A549 (cell line): ENCODE measurements around the gene CARD11. TPM values are rescaled to one million over a fixed set of nuclear protein-coding genes. Genes with fewer than 3 reads are reported as not detected.

Experiments
- ATAC-seq, 2 experiments: fragments of 200-7000 bp in 1 of 2; fragments of >200 bp in 1 of 2; cut with Nextera tagmentation in 1 of 2; cut with Tn5 transposase in 1 of 2; 3 replicates each; pipeline versions ENCODE4 v1.8.0 to v1.9.1; 2018 to 2020; ENCODE audit warnings: mild to moderate bottlenecking in 1 of 2, moderate library complexity in 1 of 2
- CTCF ChIA-PET: fragments of 300-600 bp; sonication (Branson Sonifier 250); formaldehyde crosslinking; extraction: SDS; loops from one replicate; lab custom pipeline; 2021; ENCODE audit warnings: antibody characterized with exemption, inconsistent platforms; lab: Yijun Ruan, JAX
- POLR2A ChIA-PET: fragments of 350-600 bp; formaldehyde crosslinking; extraction: SDS; loops from one replicate; lab custom pipeline; 2021; ENCODE audit warnings: antibody characterized with exemption, inconsistent platforms; lab: Yijun Ruan, JAX
- DNase-seq, 2 experiments: peaks; one replicate each; pipeline versions ENCODE4 v3.0.0 to v3.0.0-alpha.2; 2011 to 2016; ENCODE audit warnings: low read depth in 1 of 2, low spot score in 1 of 2
- FAIRE-seq: peaks from 2 replicates; lab custom pipeline; 2011; peaks lifted over from hg19 to GRCh38; lab: Jason Lieb, UNC
- H3K27ac ChIP-seq, 2 experiments: fragments of >200 bp; sonication (Bioruptor Twin); formaldehyde crosslinking; 3 replicates each; pipeline ENCODE4 v1.5.1; 2016 to 2017
- H3K4me1 ChIP-seq: fragments of >200 bp; sonication (Bioruptor Twin); formaldehyde crosslinking; 3 replicates; pipeline ENCODE4 v1.6.1; 2016
- H3K4me2 ChIP-seq: fragments of >200 bp; sonication (Bioruptor Twin); formaldehyde crosslinking; 3 replicates; pipeline ENCODE4 v1.6.1; 2016
- H3K4me3 ChIP-seq: fragments of >200 bp; sonication (Bioruptor Twin); formaldehyde crosslinking; 3 replicates; pipeline ENCODE4 v1.5.1; 2016
- H3K9me3 ChIP-seq: fragments of >200 bp; sonication (Bioruptor Twin); formaldehyde crosslinking; 3 replicates; pipeline ENCODE4 v1.6.1; 2016
- BHLHE40 ChIP-seq: IDR thresholded peaks from 2 replicates; pipeline ENCODE4 v1.6.1; 2012; ENCODE audit warnings: low read depth, low read length, inconsistent platforms
- CHD2 ChIP-seq: fragments of 150-350 bp; IDR thresholded peaks from 2 replicates; pipeline ENCODE4 v1.6.1; 2014; ENCODE audit warnings: low read length; ENCODE audit not compliant: partially characterized antibody
- CHD4 ChIP-seq: fragments of 200-600 bp; sonication (generic); IDR thresholded peaks from 2 replicates; pipeline ENCODE4 v1.6.1; 2016; ENCODE audit warnings: antibody characterized with exemption, mild to moderate bottlenecking, borderline replicate concordance
- CTCF ChIP-seq: fragments of >200 bp; sonication (Bioruptor Twin); formaldehyde crosslinking; IDR thresholded peaks from 3 replicates; pipeline ENCODE4 v1.5.1; 2016
- EP300 ChIP-seq, 2 experiments: fragments of >200 bp; sonication (Bioruptor Twin); formaldehyde crosslinking; IDR thresholded peaks; 2 replicates in 1 of 2; 3 replicates in 1 of 2; pipeline ENCODE4 v1.6.1; 2016 to 2017
- HES2 ChIP-seq: fragments of >200 bp; sonication (Bioruptor Twin); formaldehyde crosslinking; IDR thresholded peaks from 2 replicates; pipeline ENCODE4 v1.6.1; 2016
- HMGXB4 ChIP-seq: fragments of 250-450 bp; sonication (Bioruptor Pico); IDR thresholded peaks from 2 replicates; pipeline ENCODE4 v1.5.0; 2021; ENCODE audit warnings: mild to moderate bottlenecking, moderate library complexity, borderline replicate concordance
- HOXA7 ChIP-seq: fragments of 250-450 bp; sonication (Bioruptor Pico); IDR thresholded peaks from 2 replicates; pipeline ENCODE4 v1.5.0; 2020; ENCODE audit warnings: mild to moderate bottlenecking, moderate library complexity
- KDM1A ChIP-seq: fragments of 200-600 bp; sonication (generic); IDR thresholded peaks from 2 replicates; pipeline ENCODE4 v1.6.1; 2016; ENCODE audit warnings: low read depth, mild to moderate bottlenecking
- NFE2L2 ChIP-seq: fragments of 150-350 bp; conservative IDR thresholded peaks from 2 replicates; pipeline ENCODE4 v1.6.1; 2014; ENCODE audit warnings: low read length
- NPAS2 ChIP-seq: fragments of 250-450 bp; sonication (Bioruptor Pico); IDR thresholded peaks from 2 replicates; pipeline ENCODE4 v1.8.0; 2022; ENCODE audit warnings: mild to moderate bottlenecking, moderate library complexity, borderline replicate concordance
- NR3C1 ChIP-seq: fragments of >200 bp; sonication (Bioruptor Twin); formaldehyde crosslinking; IDR thresholded peaks from 3 replicates; pipeline ENCODE4 v1.6.1; 2017
- POLR2A ChIP-seq: IDR thresholded peaks from 2 replicates; pipeline ENCODE4 v1.6.1; 2012; ENCODE audit warnings: mild to moderate bottlenecking, low read length
- RCOR1 ChIP-seq: fragments of 150-350 bp; IDR thresholded peaks from 2 replicates; pipeline ENCODE4 v1.6.1; 2014; ENCODE audit warnings: antibody characterized with exemption, low read length, low read depth
- RNF2 ChIP-seq: fragments of 200-600 bp; sonication (generic); IDR thresholded peaks from 2 replicates; pipeline ENCODE4 v1.6.1; 2016; ENCODE audit warnings: low read depth, mild to moderate bottlenecking, antibody characterized with exemption, moderate library complexity, borderline replicate concordance
- TP53 ChIP-seq: fragments of 250-450 bp; sonication (Bioruptor Pico); IDR thresholded peaks from 2 replicates; pipeline ENCODE4 v1.5.0; 2021; ENCODE audit warnings: mild to moderate bottlenecking, moderate library complexity
- ZFP36 ChIP-seq: fragments of 450-650 bp; IDR thresholded peaks from 2 replicates; pipeline ENCODE4 v1.6.1; 2014; ENCODE audit warnings: borderline replicate concordance; ENCODE audit not compliant: partially characterized antibody
- ZNF302 ChIP-seq: fragments of 250-450 bp; sonication (Bioruptor Pico); IDR thresholded peaks from 2 replicates; pipeline ENCODE4 v1.9.0; 2021; ENCODE audit warnings: inconsistent platforms, mild to moderate bottlenecking, moderate library complexity
- WGBS: methylation state at CpG from one replicate; pipeline ENCODE4 v1.1.6; 2017; ENCODE audit errors: missing lambda C conversion rate; 5-methylcytosine and 5-hydroxymethylcytosine counted together
- polyA plus RNA-seq, 4 experiments: library from polyadenylated mRNA; depleted of rRNA in 3 of 4; stranded (reverse); fragments of >200 nt; fragmentation: RNase III in 1 of 4; extraction: RNeasy Plus Mini Kit Qiagen cat#74134 plus additional on column Dnase treatment in 1 of 4; gene quantifications; 2 replicates in 3 of 4; 3 replicates in 1 of 4; pipeline ENCODE4 v1.2.3, GENCODE V29; 2011 to 2017
- TF ChIP-seq, protein P1 (sequence below): fragments of >200 bp; sonication (Bioruptor Twin); formaldehyde crosslinking; IDR thresholded peaks from 3 replicates; pipeline ENCODE4 v1.6.1; 2016
- TF ChIP-seq, protein P2 (sequence below): fragments of 250-450 bp; sonication (Bioruptor Pico); IDR thresholded peaks from 2 replicates; pipeline ENCODE4 v1.5.0; 2020; ENCODE audit warnings: low read depth, mild to moderate bottlenecking, moderate library complexity

Gene CARD11
- polyA plus RNA-seq, 2 of the 4 experiments (the other 2 are of a cell fraction) = 0.48 to 1.1 TPM

DNA sequence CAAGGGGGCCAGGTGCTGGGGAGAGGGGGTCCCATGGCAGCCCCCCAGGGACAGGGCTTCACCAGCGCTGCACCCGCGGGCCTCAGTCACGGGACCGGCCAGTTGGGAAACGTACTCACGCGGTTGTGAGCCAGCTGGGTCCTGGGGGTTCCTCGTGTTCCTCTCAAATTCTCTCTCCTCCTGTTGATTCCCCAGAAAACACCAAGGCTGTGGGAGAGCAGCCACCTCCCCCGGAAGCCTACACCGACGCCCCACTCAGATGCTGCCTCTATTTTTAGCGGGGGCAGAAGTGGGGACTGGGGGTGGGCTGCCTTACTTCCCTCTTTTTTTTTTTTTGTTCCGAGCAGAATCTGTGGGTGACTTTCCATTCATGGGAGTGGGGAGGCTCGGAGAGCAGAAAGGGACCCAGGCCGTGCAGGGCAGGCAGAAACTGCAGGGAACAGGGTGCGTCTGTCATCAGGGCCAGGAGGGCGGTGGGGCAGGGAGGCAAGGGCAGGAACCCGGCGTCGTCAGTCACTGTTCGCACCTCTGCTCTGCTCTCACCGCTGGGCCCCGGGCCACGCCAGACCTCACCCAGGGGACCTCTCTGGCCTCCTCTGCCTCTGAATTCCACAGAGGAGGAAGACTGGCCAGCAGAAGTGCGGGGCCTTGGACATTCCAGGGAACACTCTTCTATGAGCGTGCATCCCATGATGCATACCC lies 63.1 kb downstream of the CARD11 start:
- H3K9me3 ChIP-seq = no peaks in the 10 kb centered on the region
- no peak overlapping the region for H3K27ac ChIP-seq
- CTCF ChIA-PET = no interaction called here
- FAIRE-seq (no peak), ATAC-seq (no peak), DNase-seq (no peak)
- H3K4me2 ChIP-seq = no peak overlapping the region
- WGBS = 80% methylated on average over 27 of the region's 27 CpGs
- no peak for TF ChIP-seq HES2
- TF ChIP-seq CHD2 = no peak
- TF ChIP-seq HOXA7 = no peak
- TF ChIP-seq NFE2L2 = no peak
- TF ChIP-seq CTCF = no peak
- no peak for TF ChIP-seq BHLHE40
- no peak for TF ChIP-seq NPAS2 (CRISPR knock-in tag)
- TF ChIP-seq RNF2 = no peak
- no peak overlapping the region for H3K4me3 ChIP-seq
- POLR2A ChIA-PET = no interaction called here
- no peaks in the 10 kb centered on the region for H3K4me1 ChIP-seq

DNA sequence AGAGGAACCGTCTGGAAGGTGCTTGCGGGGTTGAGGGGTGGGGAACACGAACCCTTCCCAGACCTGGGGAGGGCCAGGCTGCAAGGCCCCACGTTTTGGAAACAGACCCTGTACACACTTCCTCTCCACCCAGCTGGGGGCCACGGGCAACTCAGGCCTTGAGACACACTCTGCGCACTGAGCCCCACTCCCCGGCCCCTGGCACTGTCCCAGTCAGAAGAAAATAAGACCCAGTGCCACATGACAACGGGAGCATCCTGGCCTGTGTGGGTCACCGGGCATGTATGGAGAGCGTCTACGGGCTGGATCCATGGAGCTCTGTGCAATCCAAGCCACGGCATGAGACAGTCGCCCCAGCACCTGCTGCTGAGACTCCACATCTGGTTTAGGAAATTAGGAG lies 63.7 kb downstream of the CARD11 start:
- no peak for DNase-seq
- TF ChIP-seq, protein P1, sequence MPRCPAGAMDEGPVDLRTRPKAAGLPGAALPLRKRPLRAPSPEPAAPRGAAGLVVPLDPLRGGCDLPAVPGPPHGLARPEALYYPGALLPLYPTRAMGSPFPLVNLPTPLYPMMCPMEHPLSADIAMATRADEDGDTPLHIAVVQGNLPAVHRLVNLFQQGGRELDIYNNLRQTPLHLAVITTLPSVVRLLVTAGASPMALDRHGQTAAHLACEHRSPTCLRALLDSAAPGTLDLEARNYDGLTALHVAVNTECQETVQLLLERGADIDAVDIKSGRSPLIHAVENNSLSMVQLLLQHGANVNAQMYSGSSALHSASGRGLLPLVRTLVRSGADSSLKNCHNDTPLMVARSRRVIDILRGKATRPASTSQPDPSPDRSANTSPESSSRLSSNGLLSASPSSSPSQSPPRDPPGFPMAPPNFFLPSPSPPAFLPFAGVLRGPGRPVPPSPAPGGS = no peak
- no peak for TF ChIP-seq EP300 (IDR thresholded peaks at IDR 0.05)
- no peak for TF ChIP-seq NR3C1
- TF ChIP-seq, all 56 proteins: peak for 0
- no peaks in the 10 kb centered on the region for H3K9me3 ChIP-seq
- no peak overlapping the region for H3K4me3 ChIP-seq
- ATAC-seq (no peak), FAIRE-seq (no peak)
- ChIA-PET POLR2A (no interaction called here), CTCF (no interaction called here)
- no peak overlapping the region for H3K4me2 ChIP-seq
- WGBS = 65% methylated on average over 10 of the region's 13 CpGs
- no peak overlapping the region for H3K27ac ChIP-seq
- H3K4me1 ChIP-seq = no peaks in the 10 kb centered on the region

GRCh38 chr7:2979201-2979631 lies 64.5 kb downstream of the CARD11 start:
- ATAC-seq = no peak
- TF ChIP-seq CHD4 (no peak), HMGXB4 (CRISPR knock-in tag) (no peak), POLR2A (no peak), ZFP36 (no peak)
- TF ChIP-seq, all 56 proteins: peak for 0
- no peaks in the 10 kb centered on the region for H3K9me3 ChIP-seq
- ChIA-PET POLR2A (no interaction called here), CTCF (no interaction called here)
- FAIRE-seq (no peak), DNase-seq (no peak)
- 75% methylated on average over 13 of the region's 13 CpGs for WGBS
- H3K4me3 ChIP-seq = no peak overlapping the region
- no peak overlapping the region for H3K4me2 ChIP-seq
- H3K27ac ChIP-seq = no peak overlapping the region
- H3K4me1 ChIP-seq = no peaks in the 10 kb centered on the region

GRCh38 chr7:2978408-2978807 lies 65.3 kb downstream of the CARD11 start:
- Histone ChIP-seq H3K27ac (no peak overlapping the region), H3K4me2 (no peak overlapping the region), H3K4me3 (no peak overlapping the region), H3K4me1 (no peaks in the 10 kb centered on the region), H3K9me3 (no peaks in the 10 kb centered on the region)
- CTCF ChIA-PET = no interaction called here
- no peak for DNase-seq
- POLR2A ChIA-PET = no interaction called here
- no peak for ATAC-seq
- 72% methylated on average over 15 of the region's 15 CpGs for WGBS
- FAIRE-seq = no peak
- TF ChIP-seq, protein P2, sequence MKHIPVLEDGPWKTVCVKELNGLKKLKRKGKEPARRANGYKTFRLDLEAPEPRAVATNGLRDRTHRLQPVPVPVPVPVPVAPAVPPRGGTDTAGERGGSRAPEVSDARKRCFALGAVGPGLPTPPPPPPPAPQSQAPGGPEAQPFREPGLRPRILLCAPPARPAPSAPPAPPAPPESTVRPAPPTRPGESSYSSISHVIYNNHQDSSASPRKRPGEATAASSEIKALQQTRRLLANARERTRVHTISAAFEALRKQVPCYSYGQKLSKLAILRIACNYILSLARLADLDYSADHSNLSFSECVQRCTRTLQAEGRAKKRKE (CRISPR knock-in tag) = no peak
- TF ChIP-seq HMGXB4 (CRISPR knock-in tag) (no peak), KDM1A (no peak), RCOR1 (no peak), TP53 (CRISPR knock-in tag) (no peak), ZNF302 (CRISPR knock-in tag) (no peak), HES2 (no peak), EP300 (IDR thresholded peaks at IDR 0.05) (no peak)
